HG03354 (cell line): Measurements from ENCODE around the gene F10.

Source experiments
- ATAC-seq: cut with Tn5 transposase; IDR thresholded peaks from one replicate; pipeline ENCODE4 v1.9.1; 2021; ENCODE audit warnings: mild to moderate bottlenecking; ENCODE audit not compliant: unreplicated experiment, poor library complexity, severe bottlenecking

Gene F10

GRCh38 chr13:113183450-113184129, 61.0 kb downstream of the F10 start:
- no peak for ATAC-seq

GRCh38 chr13:113184568-113185440, 62.2 kb downstream of the F10 start:
- ATAC-seq = no peak

- ATAC-seq = peak; percentile 84
Observed at GRCh38 chr13:113186061-113186900, 63.7 kb downstream of the F10 start.

GRCh38 chr13:113187263-113187669, 64.7 kb downstream of the F10 start:
- no peak for ATAC-seq

GRCh38 chr13:113187883-113188665, 65.5 kb downstream of the F10 start:
- no peak for ATAC-seq

- no peak for ATAC-seq
Observed at GRCh38 chr13:113190181-113190580, 67.6 kb downstream of the F10 start.

GRCh38 chr13:113192279-113192678, 69.7 kb downstream of the F10 start:
- no peak for ATAC-seq

GRCh38 chr13:113192902-113193301, 70.3 kb downstream of the F10 start:
- ATAC-seq = no peak

- ATAC-seq = no peak
Observed at GRCh38 chr13:113195360-113195759, 72.8 kb downstream of the F10 start.

GRCh38 chr13:113196970-113197737, 74.6 kb downstream of the F10 start:
- no peak for ATAC-seq
